ENCODE results near the gene PLAGL1. TPM values are rescaled to one million over a fixed set of nuclear protein-coding genes. Genes with fewer than 3 reads are reported as not detected.
"Not testable (repeated sequence)": the region's sequence is repeated elsewhere in the genome, so short reads cannot be mapped to it uniquely, and the experiment has no call there.

The PLAGL1 gene
- total RNA-seq, 1 donor from 2014 or later, result 10.9 TPM

DNA sequence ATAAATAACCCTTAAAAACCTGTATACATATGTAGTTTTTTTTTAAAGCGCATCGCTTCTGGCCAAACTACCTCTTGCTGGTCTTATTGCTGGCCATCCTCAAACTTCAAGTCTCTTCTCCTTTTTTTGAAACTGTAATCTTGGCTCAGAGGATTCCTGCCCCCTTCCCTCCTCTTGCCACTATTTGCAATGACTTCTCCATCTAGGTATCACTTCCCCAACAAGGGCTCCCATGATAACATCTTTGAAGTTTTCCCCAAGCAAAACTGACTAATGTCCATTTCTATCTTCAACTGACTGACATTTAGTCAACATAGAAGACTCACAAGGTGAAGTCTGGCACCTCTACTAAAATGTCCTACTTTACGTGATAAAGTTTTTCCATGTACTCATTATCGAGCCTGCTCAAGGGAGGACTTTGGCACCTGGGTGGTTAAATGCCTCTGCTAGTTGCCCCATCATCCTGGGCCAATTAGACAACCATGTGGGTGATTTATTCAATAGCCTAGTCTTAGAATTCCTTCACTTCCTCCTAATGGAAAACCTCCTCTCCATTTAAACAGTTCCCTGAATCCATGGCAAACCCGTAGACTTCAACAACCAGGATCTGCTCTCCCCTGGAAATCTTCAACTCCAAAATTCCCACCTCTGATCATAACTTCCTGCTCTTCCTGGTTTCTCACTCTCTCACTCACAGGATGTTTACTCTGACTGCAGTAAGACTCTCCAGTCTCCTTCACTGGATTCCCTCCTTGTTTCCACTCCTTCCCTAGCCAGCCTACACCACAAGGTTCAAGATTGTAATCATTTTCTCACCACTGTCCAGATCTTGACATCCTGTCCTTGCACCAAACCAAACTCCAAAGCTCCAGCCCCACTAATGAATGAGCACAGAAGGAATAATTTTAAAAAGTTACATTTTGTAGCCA lies 9.4 kb upstream of the PLAGL1 start:
- TF ChIP-seq, protein P1, sequence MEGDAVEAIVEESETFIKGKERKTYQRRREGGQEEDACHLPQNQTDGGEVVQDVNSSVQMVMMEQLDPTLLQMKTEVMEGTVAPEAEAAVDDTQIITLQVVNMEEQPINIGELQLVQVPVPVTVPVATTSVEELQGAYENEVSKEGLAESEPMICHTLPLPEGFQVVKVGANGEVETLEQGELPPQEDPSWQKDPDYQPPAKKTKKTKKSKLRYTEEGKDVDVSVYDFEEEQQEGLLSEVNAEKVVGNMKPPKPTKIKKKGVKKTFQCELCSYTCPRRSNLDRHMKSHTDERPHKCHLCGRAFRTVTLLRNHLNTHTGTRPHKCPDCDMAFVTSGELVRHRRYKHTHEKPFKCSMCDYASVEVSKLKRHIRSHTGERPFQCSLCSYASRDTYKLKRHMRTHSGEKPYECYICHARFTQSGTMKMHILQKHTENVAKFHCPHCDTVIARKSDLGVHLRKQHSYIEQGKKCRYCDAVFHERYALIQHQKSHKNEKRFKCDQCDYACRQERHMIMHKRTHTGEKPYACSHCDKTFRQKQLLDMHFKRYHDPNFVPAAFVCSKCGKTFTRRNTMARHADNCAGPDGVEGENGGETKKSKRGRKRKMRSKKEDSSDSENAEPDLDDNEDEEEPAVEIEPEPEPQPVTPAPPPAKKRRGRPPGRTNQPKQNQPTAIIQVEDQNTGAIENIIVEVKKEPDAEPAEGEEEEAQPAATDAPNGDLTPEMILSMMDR (IDR thresholded peaks at IDR 0.05; ENCODE audit: insufficient read depth, low read length, poor library complexity, severe bottlenecking), result no peak
- DNase-seq (ENCODE audit: low read depth), result no peak
- H3K36me3 ChIP-seq (ENCODE audit: control insufficient read depth, insufficient read depth, low read length), result no peaks in the 10 kb centered on the region
- H3K4me3 ChIP-seq (ENCODE audit: low read depth, low read length), result no peak overlapping the region
- no peaks in the 10 kb centered on the region for H3K27me3 ChIP-seq (ENCODE audit: control insufficient read depth, insufficient read depth, low read length)

DNA sequence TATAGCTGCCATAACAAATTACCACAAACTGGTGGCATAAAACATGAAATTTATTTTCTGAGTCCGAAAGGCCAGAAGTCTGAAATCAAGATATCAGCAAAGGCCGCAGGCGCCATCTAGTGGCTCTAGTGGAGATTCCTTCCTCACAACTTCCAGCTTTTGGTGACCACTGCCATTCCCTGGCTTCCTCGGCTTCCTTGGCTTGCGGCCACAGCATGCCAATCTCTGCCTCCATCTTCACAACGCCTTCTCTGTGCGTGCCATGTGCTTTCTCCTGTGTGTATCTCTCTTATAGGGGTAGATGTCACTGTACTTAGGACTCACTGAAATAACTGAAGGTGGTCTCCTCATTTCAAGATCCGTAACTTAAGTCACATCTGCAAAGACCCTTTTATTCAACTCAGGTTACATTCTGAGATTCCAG lies 5.4 kb upstream of the PLAGL1 start:
- Histone ChIP-seq H3K27me3 (ENCODE audit: control insufficient read depth, insufficient read depth, low read length) (no peaks in the 10 kb centered on the region), H3K4me3 (ENCODE audit: low read depth, low read length) (no peak overlapping the region), H3K36me3 (ENCODE audit: control insufficient read depth, insufficient read depth, low read length) (no peaks in the 10 kb centered on the region)
- DNase-seq (ENCODE audit: low read depth), result no peak
- TF ChIP-seq, protein P1 (IDR thresholded peaks at IDR 0.05; ENCODE audit: insufficient read depth, low read length, poor library complexity, severe bottlenecking), result peak; percentile 87

DNA sequence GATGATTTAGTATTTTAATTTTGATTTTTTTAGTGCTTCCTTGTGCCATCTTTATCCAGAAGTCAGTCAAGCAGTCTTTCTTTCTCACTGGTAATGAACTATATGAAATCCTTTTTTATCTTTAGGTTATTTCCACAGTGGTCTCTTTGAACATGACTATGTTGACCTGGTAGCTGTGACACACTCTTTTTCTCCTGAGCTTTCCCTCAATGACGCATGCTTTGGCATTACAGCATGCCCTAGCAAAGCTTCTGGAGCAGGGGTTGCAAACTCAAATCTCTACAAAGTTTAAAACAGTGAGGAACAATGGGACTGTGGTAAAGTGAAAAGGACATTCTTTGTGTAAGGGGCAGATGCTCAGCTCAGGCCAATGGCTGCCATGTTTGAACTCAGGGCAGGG lies 4.5 kb upstream of the PLAGL1 start:
- H3K36me3 ChIP-seq (ENCODE audit: control insufficient read depth, insufficient read depth, low read length), result no peaks in the 10 kb centered on the region
- no peaks in the 10 kb centered on the region for H3K27me3 ChIP-seq (ENCODE audit: control insufficient read depth, insufficient read depth, low read length)
- no peak for DNase-seq (ENCODE audit: low read depth)
- TF ChIP-seq, protein P1 (IDR thresholded peaks at IDR 0.05; ENCODE audit: insufficient read depth, low read length, poor library complexity, severe bottlenecking), result no peak
- H3K4me3 ChIP-seq (ENCODE audit: low read depth, low read length), result no peak overlapping the region

DNA sequence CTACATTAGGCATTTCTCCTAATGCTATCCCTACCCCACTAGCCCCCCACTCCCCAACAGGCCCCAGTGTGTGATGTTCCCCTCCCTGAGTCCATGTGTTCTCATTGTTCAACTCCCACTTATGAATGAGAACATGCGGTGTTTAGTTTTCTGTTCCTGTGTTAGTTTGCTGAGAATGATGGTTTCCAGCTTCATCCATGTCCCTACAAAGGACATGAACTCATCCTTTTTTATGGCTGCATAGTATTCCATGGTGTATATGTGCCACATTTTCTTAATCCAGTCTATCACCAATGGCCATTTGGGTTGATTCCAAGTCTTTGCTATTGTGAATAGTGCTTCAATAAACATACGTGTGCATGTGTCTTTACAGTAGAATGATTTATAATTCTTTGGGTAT lies 1.6 kb upstream of the PLAGL1 start:
- not testable (repeated sequence) for H3K27me3 ChIP-seq (ENCODE audit: control insufficient read depth, insufficient read depth, low read length); H3K36me3 ChIP-seq (ENCODE audit: control insufficient read depth, insufficient read depth, low read length); DNase-seq (ENCODE audit: low read depth)

DNA sequence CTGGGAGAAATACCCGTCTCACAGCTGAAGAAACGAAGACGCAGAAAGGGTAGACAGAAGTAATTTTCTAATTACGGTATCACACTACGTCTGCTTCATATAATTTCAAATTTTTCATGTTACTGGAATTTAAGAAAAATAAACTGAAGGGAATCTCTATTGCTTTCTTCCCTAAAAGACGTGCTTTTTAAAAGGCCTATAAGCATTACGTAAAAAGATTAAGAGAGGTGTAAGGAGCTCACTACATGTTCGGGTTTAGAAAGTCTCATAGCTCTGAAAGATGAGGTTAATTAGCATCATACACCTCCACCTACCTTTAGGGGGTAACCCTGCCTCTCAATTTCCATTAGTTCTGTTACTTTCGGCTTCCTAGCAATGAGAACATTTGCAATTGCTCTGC lies 787 bp upstream of the PLAGL1 start:
- DNase-seq (ENCODE audit: low read depth), result no peak
- no peak overlapping the region for H3K4me3 ChIP-seq (ENCODE audit: low read depth, low read length)
- H3K27me3 ChIP-seq (ENCODE audit: control insufficient read depth, insufficient read depth, low read length), result no peaks in the 10 kb centered on the region
- H3K36me3 ChIP-seq (ENCODE audit: control insufficient read depth, insufficient read depth, low read length), result no peaks in the 10 kb centered on the region
- TF ChIP-seq, protein P1 (IDR thresholded peaks at IDR 0.05; ENCODE audit: insufficient read depth, low read length, poor library complexity, severe bottlenecking), result no peak

More for the DNA sequence above, 1.6 kb upstream of the PLAGL1 start:
- not testable (repeated sequence) for H3K4me3 ChIP-seq (ENCODE audit: low read depth, low read length)

DNA sequence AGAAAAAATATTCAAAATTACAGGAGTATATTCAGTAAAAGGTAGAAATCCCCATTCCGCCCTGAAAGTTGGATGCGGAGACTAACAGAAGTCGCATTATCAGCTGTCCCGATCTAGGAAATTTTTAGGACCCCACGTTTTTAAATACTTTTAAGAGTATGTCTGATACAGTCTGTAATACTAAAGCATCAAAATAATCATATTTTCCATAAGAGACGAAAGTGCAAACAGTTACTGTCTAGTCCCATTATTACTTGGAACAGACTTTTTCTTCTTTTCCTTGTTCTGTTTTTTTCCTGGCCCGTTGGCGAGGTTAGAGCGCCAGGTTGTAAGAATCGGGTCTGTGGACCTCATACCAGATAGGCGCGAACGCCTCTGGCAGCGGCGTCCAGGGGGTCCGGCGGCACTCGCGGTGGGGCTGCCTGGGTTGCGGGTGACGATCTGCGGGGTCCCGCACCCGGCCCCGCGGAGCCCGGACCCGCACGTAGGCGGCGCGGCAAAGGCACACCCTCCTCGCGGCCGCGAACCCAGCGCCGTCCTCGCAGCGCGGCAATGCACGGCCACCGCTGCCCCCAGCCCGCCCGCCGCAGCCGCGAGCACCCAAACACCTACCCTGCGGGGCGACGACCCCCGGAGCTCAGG lies 460 bp downstream of the PLAGL1 start:
- TF ChIP-seq, protein P1 (IDR thresholded peaks at IDR 0.05; ENCODE audit: insufficient read depth, low read length, poor library complexity, severe bottlenecking), result no peak
- no peak for DNase-seq (ENCODE audit: low read depth)

More for the DNA sequence above, 460 bp downstream of the PLAGL1 start:
- no peaks in the 10 kb centered on the region for H3K36me3 ChIP-seq (ENCODE audit: control insufficient read depth, insufficient read depth, low read length)
- peak overlapping the region; percentile 60 for H3K4me3 ChIP-seq (ENCODE audit: low read depth, low read length)
- H3K27me3 ChIP-seq (ENCODE audit: control insufficient read depth, insufficient read depth, low read length), result no peaks in the 10 kb centered on the region

Data from kidney epithelial cell (primary cell).